Daoy (cell line): ENCODE measurements around the gene C16orf86. TPM values are rescaled to one million over a fixed set of nuclear protein-coding genes. Genes with fewer than 3 reads are reported as not detected.

Experiments used
- DNase-seq: peaks from one replicate; pipeline ENCODE4 v3.0.0-alpha.2; 2015; ENCODE audit warnings: low read depth
- total RNA-seq: library from RNA; depleted of rRNA; stranded (reverse); fragments of >200 nt; shearing (Covaris generic); gene quantifications from 2 replicates; pipeline ENCODE4 v1.2.3, GENCODE V29; 2014; rRNA removed

The C16orf86 gene, protein sequence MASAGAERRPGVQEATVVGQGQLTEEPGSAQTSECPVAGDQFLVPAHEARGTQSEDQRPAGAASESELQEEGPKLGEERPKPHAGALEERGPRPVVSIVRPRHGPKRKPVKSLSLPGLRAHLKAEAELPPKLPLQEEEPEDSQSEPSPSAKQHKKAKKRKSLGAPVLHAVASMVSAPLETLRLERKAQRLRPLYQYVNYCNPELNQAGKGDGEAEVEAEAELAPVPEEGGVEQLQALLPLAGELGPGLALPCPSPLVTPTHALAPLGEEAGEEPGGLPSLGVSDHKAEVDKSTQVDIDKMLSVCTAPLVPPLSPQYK
- total RNA-seq = not detected in 2 replicates

- peak; percentile 77 for DNase-seq
Observed at GRCh38 chr16:67666559-67667452, at the start of gene C16orf86, which contains the start of gene ENKD1. Gene C16orf86 (plus strand): TSS chr16:67666814. CDS start chr16:67666971, 157 bp downstream. Gene ENKD1 (minus strand): TSS chr16:67666750. CDS start chr16:67666442, 308 bp downstream.

DNA sequence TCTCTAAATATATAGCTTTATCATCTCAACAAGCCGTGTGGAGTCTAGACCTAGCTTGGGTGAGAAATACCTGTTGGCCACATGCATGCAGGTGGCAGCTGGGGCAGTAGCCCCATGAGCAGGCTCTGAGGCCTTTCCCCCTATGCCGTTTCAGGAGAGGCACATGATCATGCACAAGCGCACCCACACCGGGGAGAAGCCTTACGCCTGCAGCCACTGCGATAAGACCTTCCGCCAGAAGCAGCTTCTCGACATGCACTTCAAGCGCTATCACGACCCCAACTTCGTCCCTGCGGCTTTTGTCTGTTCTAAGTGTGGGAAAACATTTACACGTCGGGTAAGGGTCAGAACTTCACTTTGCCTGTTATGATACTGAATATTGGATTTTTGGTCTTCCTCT lies 38.4 kb upstream of the C16orf86 start:
- DNase-seq = no peak

DNA sequence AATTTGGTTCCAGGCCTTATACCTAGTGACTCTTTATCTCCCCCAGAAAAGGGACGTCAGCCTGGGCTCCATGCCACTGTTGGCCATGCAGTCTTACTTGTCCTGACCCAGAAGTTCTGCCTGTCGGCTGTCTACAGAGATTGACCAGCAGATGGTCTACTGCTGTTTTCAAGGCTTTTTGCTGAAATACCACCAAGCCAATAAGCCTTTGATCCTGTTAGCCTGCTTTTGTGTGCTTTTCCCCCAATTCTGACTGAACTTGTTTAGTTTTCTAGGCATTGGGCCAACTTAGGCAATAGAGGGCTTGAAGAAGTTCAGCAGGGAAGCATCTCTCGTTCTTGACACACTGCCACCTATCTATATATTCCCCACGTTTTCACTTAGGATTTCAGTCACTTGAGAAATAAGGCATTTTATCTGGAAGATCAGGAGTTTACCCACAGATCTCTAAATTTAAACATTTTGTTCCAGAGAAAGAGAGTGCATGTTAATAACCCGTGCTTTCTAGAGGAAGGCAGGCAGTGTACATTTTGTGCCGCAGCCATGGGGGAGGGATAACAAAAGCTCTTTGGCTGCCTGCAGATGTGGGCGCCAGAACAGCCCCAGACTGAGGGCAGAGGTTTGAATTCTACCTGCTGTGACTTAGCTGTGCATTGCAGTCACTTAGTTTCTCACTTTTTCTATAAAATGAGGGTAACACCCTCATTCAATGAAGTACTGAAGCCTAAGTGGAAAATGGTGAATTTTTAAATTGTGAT lies 34.0 kb upstream of the C16orf86 start:
- no peak for DNase-seq

GRCh38 chr16:67636713-67637112 lies 29.9 kb upstream of the C16orf86 start:
- DNase-seq = no peak

GRCh38 chr16:67637625-67638024 lies 29.0 kb upstream of the C16orf86 start:
- no peak for DNase-seq

DNA sequence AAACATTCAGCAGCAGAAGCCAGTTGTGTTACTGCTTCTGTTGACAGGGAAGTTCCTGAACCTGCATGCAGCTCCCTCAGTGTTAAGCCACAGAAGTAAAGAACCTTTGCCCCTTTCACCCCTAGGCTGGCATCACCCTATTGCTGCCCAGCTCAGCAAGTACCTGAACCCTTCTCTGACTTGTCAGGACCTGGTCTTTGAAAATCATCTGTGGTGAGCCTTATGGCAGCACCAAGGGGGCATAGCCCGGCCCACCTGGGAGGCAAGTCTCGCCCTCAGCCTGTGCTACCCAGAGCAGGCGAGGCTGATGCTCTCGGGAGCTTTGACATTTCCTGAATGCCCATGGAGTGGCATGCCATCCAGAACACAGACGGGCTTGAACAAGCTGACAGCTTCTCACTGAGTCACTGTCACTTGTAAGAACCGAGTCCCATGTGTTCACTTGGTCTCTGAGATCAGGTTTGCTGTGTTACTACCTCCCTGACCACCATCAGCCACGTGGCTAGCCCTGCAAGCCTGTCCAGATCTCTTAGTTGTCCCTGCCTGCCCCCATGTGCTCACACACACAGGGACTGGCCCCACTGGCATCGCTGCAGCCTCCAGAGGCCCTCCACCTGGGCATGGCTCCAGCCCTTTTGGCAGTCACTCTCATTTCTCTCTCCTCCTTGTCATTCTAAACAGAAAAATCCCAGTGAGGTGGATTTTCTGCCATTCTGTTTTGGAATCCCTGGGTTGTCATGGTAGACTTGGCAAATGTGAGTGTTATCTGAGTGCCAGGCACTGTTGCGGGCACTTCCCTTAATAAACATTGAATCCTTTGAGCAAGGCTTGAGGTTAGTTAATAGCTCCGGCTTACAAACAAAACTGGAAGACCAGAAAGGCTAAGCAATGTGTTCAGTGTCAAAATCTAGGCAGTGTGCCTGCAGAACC lies 24.6 kb upstream of the C16orf86 start:
- no peak for DNase-seq

DNA sequence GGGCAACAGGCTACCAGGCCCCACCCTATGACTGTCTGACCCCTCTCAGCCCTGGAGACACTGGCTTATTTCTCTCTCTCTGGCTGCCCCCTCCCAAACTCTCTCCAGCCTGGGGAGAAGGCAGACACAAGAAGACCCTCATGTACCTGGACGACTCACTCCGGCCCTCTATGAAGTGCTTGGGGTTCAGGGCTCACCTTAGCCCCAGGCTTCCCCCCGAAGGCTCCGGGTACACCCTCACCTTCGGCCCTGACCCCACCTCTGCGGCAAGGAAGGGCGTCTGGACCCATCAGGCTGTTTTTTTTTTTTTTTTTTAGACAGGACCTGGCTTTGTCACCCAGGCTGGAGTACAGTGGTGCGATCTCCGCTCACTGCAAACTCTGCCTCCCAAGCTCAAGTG lies 22.6 kb upstream of the C16orf86 start:
- no peak for DNase-seq

DNA sequence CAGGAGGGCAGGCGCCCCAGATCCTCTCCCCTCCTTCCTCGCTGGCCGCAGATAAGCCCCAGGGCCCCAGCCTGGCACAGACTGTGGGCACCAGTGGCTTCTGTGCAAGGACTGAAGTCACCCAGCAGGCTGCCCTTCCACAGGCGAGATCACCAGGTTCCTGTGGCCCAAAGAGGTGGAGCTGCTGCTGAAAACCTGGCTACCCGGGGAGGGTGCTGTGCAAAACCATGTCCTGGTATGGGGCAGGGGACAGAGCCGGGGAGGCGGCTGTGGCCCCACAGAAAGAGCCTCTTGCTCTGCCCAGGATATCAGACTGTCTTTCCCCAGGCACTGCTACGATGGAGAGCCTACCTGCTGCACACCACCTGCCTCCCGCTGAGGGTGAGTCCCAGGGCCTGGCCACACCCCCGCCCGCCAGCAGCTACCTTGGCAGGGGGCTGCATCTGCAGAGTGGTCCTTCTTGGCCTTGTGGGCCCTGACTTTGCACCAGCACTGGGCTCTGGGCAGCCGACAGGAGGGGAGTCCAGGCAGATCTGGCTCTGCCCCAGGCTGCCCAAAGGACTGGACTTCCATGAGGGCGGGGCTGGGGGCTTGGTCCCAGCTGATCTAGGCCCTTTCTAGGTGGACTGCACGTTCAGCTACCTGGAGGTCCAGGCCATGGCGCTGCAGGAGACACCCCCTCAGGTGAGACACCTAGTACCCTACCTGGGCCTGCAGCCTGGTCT lies 21.1 kb upstream of the C16orf86 start:
- no peak for DNase-seq

DNA sequence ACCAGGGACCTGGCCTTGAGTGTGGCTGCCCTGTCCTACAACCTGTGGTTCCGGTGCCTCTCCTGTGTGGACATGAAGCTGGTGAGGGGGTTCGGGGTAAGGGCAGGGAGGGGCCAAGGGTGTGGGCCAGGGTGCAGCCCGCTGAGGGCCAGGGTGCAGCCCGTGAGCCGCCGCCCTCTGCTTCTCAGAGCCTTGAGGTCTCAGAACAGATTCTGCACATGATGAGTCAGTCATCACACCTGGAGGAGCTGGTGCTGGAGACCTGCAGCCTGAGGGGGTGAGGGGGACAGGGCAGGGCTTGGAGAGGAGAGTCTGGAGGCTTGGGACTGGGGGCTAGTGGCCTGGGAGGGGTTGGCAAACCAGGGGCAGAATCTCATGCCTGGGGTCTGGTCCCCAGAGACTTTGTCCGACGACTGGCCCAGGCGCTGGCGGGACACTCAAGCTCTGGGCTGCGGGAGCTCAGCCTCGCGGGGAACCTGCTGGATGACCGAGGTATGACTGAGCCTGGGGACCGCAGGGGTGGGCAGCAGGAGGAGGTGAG lies 19.4 kb upstream of the C16orf86 start:
- DNase-seq = no peak

DNA sequence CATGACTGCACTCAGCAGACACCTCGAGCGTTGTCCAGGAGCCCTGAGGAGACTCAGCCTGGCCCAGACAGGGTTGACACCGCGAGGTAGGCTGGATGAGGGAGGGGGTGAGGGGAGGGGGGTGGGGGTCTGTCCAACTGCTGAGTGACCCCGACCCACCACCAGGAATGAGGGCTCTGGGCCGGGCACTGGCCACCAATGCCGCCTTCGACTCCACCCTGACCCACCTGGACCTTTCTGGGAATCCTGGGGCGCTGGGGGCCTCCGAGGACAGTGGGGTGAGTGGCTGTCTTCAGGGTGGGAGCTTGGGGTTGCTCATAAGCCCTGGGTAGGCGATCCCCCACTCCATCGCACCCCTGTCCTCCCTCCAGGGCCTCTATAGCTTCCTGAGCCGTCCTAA lies 18.9 kb upstream of the C16orf86 start:
- no peak for DNase-seq

DNA sequence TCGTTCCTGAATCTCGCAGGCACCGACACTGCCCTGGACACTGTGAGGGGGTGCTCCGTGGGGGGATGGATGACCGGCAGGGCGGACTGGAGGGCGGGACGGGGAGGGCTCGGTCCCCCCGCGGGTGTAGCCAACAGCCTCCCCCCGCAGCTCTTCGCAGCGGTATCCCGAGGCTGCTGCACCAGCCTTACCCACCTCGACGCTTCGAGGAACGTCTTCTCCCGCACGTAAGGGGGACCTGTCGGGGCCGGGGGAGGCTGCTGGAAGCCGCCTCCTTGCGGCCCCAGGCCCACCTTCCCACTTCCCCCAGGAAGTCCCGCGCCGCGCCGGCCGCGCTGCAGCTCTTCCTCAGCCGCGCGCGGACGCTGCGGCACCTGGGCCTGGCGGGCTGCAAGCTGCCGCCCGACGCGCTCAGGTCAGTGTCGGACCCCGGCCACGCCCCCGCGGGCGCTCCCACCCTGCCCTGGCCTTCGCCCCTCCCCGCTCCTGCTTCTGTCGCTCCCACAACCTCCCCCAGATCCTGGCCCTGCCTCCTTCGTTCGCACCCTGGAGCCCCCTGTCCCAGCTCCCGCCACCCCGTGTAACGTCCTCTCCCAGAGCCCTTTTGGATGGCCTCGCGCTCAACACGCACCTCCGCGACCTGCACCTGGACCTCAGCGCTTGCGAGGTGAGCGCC lies 18.4 kb upstream of the C16orf86 start:
- DNase-seq = no peak

DNA sequence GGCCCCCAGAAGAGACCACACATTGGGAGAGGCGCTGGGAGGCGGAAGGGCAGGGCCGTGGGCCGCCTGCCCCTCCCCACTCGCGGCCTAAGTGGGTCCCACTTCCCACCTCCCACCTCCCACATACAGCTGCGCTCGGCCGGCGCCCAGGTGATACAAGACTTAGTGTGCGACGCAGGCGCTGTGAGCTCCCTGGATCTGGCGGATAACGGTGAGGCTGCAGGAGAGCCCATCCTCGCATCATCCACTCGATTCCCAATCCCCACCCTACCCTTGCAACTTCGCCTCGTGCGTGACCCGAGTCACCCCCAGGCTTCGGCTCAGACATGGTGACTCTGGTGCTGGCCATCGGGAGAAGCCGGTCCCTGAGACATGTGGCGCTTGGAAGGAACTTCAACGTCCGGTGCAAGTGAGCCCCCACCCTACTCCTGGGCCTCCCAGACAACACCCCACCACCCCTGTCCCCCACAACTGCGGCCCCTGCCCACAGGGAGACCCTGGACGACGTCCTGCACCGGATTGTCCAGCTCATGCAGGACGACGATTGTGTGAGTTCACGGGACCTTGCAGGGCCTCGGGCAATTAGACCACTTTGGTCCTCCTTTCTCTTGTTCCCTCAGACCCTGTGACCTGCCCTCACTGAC lies 17.7 kb upstream of the C16orf86 start:
- DNase-seq = no peak

DNA sequence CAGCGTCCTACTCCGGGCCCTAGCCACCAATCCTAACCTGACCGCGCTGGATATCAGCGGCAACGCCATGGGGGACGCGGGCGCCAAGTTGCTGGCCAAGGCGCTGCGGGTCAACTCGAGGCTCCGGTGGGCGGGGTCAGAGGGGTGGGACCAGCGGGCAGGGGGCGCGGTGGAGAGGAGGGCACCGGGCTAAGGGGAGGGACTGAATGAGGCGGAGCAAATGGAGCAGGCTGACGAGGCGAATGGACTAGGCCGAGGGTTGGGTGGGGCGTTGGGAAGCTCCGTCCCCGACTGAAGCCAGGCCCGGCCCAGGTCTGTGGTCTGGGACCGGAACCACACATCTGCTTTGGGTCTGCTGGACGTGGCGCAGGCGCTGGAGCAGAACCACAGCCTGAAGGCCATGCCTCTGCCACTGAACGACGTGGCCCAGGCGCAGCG lies 17.1 kb upstream of the C16orf86 start:
- peak; percentile 42 for DNase-seq

GRCh38 chr16:67650023-67650422 lies 16.6 kb upstream of the C16orf86 start:
- no peak for DNase-seq

DNA sequence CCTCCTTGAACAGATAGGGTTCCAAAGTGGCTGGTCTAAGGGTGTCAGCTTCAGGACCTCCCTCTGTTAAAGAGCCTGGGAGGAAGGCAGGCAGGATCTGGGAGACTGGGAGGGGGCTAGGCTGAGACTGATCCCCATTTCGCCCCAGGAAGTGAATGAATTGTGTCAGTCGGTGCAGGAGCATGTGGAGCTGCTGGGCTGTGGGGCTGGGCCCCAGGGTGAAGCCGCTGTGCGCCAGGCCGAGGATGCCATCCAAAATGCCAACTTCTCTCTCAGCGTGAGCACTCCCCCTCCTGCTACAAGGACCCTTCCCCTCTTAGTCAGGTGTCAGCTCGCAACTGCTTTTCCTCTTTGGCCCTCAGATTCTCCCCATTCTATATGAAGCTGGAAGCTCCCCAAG lies 15.6 kb upstream of the C16orf86 start:
- DNase-seq = no peak

DNA sequence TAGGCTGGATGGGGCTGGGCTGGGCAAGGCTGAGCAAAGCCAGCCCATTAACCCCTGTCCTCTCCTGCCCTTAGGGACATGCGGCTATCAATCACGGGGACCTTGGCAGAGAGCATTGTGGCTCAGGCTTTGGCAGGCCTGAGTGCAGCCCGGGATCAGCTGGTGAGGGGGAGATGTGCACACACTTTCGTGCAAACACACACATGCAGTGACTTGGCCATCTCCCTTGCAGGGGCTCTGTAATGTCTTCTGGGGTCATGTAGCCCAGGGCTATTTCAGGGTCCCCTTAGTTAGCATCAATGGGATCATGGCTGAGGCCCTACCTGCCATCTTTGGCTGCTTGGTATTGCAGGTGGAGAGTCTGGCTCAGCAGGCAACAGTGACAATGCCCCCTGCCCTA lies 14.8 kb upstream of the C16orf86 start:
- no peak for DNase-seq

- peak; percentile 59 for DNase-seq
Observed at GRCh38 chr16:67652578-67653127, 14.0 kb upstream of the C16orf86 start.

DNA sequence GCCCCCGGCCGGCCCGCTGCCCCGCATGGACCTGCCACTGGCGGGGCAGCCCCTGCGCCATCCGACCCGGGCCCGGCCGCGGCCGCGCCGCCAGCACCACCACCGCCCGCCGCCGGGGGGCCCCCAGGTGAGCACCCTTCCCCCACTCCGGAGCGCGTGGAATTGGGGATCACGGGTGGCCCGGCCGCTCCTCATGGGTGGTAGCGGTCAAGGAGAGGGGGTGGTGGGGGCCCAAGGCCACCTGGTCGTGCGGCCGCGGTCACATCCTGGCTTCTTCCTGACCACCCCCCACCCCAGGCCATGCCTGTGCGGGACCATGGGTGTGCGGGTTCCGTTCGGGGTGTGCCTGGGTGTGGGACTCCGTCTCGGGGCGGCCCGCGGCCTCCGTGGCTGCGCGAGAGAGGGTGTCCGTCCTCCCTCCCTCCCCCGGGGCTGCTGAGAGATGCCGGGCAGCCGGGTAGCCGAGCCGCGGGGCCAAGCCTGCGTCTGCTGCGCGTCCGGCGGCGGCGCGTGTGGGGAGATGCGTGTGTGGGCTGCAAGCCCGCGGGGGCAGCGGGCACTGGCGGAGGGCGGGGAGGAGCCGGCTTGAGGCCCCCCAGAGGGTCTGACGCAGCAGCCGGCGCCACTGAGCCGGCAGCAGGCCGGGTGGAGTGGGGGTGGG lies 13.4 kb upstream of the C16orf86 start:
- no peak for DNase-seq
